AG20443 (cell line): ENCODE results near the gene CD80.
A peak's percentile ranks its signal among the peaks of the same experiment; 100 is the strongest.

ENCODE experiments used
- DNase-seq: peaks from one replicate; pipeline ENCODE4 v3.0.0; 2012; ENCODE audit warnings: low spot score, mixed read lengths

CD80 gene

DNA sequence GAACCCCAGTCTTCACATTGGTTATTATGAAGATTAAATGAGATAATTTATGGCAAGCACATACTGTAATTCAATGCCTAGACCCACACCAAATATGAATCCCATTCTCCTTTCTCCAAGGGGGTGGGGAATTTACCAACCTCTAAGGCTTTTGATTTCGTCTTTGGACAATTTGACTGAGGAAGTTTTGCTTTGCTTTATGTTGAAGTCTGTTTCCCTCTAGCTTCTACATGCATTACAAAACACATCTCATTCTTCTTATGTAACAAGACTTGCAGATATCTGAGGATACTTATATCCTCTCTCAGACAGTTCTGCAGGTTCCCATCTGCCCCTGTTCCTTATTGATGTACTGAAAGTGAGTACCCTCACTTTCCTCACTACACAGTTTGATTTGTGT, 12.2 kb downstream of the CD80 start:
- no peak for DNase-seq

DNA sequence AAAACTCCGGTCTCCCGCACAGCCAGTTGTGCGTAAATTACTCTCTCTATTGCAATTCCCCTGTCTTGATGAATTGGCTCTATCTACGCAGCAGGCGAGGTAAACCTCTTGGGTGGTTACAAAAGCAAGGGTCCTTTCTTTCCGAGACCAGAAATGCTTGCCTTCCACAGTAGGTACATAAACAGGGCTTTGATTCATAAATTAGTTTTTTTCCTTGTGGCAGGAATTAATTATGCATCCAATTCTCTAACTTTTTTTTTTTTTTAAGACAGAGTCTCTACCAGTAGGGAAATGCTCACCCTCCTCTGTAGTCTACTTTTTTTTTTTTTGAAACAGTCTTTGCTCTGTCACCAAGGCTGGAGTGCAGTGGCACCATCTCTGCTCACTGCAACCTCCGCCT, 16.3 kb downstream of the CD80 start:
- no peak for DNase-seq

DNA sequence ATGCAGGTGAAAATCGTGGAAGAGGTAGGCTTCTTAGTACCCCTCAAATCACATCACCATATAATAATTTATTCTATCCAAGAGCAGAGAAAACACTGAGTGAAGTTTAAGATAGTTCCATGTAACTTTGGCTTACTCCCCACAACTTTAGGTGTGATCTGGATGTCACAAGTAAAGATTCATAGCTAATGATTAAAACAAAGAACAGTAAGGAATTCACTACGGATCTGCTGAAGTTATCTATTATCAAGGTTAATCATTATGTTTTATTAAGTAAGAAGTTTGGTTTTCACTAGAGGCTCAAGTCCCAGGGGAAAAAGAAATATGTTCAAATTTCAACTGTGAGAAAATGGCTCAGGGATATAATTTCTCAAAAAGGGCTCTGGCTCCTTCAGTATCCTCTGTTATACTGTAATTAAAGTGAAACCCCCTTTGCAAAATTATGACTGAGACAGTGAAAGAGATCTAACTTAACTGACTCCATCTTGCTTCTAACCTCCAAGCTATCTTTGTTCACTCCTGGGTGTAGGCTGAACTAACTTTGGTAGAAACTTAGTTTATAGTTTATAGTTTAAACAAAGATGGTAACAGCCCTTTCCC, 17.1 kb downstream of the CD80 start:
- DNase-seq, result no peak

DNA sequence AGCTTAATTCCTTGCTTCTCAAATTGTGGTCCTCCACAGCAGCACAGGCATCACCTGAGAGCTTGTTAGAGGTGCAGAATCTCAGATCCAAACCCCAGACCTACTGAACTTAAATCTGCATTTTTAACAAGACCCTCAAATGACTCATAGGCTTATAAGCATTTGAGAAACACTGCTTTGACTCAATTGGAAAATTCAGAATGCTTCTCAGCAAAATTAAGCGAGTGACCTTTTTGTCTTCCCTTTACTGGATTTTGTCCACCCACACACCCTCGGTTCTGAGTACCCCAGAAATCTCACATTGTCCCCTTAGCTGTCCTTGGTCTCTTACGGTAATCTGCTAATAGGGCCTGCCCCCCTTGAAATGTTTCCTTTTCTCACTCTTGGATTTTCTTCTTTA, 17.9 kb downstream of the CD80 start:
- no peak for DNase-seq

DNA sequence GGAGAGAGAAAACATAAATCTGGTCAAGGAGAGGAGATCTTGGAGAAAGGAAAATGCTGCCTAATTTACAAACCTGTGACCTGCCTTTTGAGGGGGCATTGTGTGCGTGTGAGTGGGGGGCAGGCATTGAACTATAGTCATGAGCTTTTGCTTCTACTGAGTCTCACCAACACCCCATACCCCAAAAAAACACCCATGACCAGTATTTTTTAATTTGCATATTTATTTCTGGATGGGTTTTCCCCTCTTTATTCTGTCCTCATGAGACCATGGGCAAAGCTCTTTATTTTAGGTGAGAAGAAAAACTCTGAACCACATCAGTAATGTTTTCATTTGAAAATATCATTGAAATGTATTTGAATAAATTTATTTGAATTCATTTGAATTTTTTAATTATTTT, 20.6 kb downstream of the CD80 start:
- DNase-seq, result no peak

DNA sequence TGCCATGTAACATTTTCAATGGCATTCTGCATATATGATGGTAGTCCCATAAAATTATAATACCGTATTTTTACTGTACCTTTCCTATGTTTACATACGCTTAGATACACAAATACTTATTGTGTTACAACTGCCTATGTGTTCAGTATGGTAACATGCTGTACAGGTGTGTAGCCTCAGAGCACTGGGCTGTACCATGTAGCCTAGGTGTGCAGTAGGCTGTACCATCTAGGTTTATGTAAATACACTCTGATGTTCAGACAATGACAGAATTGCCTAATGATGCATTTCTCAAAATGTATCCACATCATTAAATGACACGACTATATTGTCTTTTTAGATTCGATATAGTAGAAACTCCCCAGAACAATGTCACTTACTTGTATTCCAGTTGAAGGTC, 22.7 kb downstream of the CD80 start:
- no peak for DNase-seq

DNA sequence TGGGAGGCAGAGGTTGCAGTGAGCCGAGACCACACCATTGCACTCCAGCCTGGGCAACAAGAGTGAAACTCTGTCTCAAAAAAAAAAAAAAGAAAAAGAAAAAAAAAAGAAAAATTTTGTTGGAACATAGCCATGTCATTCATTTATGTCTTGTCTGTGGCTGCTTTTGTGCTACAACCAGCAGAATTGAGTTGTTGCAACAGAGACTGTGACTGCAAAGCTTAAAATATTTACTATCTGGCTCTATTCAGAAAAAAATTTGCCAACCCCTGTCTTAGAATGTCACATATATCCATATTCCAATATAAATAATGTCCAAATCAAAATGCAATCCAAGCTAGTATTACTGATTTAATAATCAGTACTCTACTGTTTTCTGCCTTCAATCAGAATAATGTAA, 25.1 kb downstream of the CD80 start:
- DNase-seq, result no peak

DNA sequence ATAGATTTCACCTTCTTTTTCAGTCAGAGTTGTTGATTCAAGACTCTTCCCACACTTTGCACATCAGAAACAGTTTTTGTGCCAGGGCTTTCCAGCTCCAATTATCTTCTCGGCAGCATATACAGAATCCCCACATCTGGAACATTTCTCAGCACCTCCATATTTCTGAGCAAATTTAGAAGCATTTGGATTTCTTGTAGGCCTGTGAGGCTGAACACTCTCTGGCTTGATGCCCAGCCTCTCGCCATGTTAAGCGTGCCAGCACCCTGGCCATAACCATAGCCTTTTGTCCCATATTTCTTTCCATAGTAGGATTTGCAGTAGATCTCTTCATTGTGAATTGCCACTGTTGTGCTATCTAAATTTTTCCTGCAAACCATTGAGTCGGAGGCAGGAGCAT, 28.3 kb downstream of the CD80 start:
- no peak for DNase-seq

DNA sequence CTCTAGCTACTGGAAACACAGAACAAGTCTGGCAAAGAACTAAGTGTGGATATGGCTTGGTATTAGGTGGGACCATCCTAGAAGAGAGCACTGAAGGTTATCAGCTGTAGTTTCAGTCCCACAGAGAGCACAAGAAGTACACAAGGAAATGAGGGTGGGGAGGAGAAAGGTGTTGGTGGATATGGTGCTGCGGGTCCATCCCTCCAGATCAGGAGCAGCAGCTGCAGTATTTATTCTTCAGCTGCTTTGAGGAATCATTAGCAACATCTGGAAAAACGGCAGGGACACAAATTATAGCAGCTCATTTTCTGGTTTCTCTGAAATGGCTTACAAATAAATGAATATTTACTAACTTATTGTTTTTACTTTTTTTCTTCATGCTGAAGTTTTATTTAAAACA, 29.0 kb downstream of the CD80 start:
- DNase-seq, result no peak

DNA sequence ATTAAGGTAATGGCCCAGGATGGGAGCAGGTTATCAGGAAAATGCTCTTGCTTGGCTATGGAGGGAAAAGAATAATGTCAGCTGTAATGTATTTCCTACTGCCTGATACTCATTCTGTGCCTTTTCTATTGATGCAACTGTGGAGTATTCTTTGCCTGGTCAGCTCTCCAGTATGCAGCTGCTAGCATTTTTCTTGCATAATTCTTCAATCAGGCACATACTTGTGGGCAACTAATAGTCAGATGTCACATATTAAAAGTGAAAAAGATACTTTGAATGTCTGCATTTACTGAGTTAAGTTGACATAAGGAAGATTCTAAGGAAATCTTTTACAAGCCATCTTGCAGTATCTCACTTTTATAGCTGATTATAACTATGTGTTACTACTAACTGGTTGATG, 29.5 kb downstream of the CD80 start:
- peak; percentile 77 for DNase-seq

DNA sequence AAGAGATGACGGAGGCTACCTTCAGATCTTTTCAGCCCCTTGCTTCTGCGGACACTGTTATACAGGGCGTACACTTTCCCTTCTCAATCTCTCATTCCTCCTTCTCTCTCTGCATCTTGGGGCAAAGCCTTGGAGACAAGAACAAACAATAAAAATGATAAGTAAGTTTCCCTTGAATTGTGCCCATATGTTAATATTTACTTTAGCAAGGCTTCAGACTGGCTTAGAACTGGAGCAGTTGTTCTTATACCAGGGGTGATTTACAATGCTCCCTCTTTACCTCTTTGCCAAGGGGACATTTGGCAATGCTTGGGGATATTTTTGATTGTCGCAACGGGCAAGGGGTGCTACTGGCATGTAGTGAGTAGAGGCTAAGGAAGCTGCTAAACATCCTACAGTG, 31.7 kb downstream of the CD80 start:
- DNase-seq, result no peak

DNA sequence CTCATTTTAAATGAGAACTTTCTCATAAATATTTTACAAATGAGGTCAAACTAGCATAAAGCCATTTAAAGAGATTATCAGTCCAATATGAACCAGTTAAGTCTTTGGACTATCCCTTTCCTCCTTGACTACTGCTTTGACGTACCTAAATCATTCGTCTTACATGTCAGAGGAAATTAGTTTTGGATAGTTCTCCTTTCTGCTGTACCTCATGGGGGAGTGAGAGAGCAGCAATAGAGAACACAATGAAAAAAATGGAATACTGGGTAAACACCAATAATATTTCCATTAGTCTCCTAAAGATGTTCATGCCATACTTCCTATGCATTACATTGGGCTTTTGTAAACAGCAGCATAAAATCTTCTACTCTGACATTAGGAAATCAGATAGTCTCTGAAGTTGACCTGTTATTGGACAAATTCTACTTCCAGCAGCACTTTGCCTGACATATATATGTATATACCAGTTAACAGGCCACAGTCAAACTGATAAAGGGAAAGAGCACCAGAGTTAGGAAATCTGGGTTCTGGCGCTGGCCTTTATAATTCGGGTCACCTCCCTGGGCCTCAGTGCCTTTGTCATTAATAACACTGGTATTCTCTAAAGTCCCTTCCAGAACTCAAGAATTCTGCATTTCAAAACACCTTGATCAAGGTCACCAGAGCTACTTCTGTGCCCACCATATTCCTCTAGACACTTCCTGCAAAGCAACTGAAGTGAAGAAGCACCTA, 34.3 kb downstream of the CD80 start:
- DNase-seq, result no peak

DNA sequence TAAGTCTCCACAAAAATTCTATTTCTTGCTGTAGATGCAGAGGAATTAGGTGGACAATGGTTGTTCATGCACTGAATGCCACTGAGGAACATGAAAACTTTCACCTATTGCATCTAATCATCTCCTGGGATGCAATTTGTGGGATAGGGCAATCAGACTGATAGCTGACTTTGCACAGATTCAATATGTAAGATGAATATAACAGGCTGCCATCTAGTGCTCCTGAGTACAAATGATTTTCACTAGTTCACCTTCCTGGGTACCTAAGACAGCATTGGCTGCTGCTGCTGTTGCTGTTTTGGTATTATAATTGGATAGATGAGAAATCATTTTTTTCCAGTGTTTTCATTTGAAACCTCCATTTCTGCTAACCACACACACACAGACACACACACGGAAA, 41.4 kb downstream of the CD80 start:
- DNase-seq, result no peak

DNA sequence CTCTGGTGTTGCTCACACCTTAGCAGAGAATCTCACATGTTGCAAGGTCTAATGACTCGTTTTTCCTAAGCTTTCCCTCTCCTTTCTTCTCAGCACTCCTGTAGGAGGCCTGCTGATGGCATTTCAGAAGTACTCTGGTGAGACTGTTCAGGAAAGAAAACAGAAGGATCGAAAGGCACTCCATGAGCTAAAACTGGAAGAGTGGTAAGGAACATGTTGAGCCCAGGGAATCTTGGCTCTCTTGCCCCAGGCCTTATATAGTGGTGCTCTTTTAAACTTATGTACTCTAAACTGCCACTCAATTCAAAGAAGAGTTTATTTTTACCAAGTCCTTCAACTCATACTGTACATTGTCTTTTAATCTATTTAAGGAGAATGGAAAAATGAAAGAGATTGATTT, 42.3 kb downstream of the CD80 start:
- no peak for DNase-seq

DNA sequence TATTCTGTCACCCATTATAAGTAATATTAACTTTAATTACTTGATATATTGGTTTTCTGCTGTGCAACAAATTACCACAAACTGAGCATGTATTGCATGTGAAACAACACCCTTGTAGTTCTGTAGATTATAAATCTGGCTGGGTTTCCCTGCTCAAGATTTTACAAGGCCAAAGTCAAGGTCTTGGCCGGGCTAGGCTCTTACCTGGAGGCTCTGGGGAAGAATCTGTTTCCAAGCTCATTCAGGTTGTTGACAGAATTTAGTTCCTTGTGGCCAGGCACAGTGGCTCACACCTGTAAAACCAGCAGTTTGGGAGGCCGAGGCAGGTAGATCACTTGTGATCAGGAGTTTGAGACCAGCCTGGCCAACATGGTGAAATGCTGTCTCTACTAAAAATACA, 44.8 kb downstream of the CD80 start:
- DNase-seq, result no peak

DNA sequence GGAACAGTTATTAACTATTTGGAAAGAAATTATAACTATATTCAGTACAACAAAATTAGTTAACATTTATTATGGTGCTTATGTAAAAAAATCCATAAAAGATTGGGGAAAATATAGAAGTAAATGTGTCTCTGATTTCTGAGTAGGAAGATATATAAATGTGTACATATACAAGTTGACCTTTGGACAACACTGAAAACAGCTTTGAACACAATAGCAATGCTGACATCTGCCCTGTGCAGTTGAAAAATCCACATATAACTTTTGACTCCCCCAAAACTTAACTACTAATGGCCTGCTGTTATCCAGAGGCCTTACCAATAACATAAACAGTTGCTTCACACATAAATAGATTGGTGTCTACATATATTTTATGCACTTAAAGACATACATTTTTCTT, 48.7 kb downstream of the CD80 start:
- DNase-seq, result no peak

DNA sequence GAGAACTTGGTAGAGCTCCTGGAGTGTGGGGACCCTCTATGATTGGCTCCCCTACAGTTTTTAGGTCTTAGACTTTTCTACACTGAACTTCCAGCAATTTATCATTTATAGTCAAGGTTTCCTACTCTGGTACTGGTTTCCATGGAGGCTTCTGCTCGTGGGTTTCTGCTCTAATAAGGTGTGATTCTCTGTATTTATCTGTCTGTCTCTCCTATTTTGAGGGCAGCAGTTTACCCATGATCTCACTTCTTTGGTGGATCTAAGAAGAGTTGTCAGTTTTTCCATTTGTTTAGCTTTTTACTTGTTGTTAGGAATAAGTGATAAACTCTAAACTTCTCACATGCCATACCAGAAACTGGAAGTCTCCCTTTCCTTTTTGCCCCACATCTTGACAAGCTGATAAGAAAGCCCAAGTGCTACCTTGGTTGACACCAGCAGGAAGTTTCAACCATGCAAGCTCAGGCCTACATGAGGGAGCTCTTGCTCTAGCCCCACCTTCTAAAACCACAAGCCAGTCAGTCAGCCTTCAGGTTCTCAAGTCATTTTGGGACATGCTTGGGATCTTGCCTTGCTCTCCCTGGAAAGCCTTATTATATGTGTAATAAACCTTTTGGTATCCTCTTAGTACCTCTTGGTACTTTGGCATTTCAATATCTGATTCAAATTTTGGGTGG, 51.1 kb downstream of the CD80 start:
- no peak for DNase-seq

DNA sequence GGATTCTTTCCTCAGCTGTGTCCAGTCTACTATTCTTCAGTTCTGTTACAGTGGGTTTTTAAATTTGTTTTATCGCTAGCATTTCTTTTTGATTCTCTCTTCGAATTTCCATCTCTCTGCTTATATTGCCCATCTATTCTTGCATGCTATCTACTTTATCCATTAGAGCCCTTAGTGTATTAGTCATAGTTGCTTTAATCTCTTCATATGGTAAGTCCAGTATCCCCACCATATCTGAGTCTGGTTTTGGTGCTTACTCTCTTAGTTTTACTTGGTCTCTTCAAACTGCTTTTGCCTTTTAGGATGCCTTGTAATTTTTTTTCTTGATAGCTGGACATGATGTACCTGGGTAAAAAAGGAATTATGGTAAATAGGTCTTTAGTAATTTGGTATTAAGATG, 52.0 kb downstream of the CD80 start:
- no peak for DNase-seq

DNA sequence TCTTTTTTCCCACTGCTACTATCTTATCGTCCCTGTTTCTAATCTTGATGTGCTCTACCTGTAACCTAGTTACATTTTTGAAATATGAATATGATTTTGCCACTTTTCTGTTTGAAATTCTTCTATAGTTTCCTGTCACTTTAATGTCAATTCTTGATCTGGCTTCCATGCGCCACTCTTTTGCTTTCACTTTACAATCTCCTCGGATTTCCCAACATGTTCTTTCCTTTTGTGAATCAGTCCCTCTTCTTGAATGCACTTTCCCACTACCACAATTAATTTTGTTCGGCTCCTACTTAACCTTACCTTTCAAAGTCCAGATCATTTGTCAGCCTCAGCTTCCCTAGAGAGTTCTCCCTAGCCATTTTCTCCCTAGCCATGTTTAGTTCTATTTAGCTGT, 52.8 kb downstream of the CD80 start:
- no peak for DNase-seq

DNA sequence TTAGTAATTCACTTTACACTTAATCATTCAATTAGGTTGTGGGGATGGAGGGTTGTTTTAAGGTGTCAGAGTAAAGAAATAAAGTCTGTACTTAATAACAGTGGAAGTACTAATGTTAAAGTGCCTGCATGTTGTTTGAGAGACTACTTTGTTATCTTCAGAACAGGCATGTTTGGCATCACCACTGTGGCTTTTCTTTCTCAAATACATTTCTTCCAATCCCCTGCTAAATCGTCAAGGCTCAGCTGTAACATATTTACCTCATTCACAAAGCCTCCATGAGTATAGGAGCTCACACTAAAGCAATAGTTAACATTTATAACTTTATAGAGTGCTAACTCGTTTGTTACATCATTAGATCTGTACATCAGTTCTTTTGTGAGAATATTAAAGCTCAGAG, 58.5 kb downstream of the CD80 start:
- DNase-seq, result no peak

DNA sequence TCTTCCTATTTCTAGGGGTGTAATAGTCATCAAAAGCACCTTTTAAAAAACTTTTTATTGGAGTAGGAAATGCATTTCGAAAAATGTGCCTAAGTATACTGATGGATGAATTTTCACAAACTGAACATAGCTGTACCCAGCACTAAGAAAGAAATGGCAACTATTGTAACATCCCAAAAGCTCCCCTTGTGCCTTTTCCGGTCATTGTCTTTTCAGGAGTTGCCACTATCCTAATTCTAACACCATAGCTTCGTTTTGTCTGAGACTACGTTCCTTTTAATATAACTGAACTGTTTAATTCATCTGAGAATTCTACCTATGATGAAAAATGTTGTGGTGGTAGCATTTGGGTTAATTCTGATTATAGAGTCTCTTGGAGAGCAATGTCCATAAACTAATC, 59.1 kb downstream of the CD80 start:
- no peak for DNase-seq

DNA sequence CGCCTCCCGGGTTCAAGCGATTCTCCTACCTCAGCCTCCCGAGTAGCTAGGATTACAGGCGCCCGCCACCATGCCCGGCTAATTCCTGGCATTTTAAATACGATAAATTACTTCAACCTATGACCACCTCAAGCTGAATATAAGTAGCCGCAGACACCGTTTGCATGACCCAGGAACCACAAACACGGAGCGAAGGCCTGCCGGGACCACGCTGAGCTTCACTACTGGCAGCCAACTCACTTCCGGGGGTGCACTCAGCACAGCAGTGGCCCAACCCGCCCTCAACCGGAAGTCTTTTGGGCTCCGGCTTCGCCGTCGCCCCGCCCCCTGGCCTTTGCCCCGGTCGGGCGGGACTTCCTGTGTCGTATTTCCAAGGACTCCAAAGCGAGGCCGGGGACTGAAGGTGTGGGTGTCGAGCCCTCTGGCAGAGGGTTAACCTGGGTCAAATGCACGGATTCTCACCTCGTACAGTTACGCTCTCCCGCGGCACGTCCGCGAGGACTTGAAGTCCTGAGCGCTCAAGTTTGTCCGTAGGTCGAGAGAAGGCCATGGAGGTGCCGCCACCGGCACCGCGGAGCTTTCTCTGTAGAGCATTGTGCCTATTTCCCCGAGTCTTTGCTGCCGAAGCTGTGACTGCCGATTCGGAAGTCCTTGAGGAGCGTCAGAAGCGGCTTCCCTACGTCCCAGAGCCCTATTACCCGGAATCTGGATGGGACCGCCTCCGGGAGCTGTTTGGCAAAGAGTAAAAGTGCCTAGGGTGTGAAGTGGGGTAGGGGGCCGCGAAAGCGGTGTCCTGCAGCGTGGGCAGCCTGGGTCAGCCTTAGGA, 61.0 kb downstream of the CD80 start, which contains the start of gene TIMMDC1:
Gene TIMMDC1 (plus strand): TSS at position 362 of the 826 bp plus-strand sequence. CDS start 187 bp downstream, at position 549.
- DNase-seq, result peak; percentile 100

DNA sequence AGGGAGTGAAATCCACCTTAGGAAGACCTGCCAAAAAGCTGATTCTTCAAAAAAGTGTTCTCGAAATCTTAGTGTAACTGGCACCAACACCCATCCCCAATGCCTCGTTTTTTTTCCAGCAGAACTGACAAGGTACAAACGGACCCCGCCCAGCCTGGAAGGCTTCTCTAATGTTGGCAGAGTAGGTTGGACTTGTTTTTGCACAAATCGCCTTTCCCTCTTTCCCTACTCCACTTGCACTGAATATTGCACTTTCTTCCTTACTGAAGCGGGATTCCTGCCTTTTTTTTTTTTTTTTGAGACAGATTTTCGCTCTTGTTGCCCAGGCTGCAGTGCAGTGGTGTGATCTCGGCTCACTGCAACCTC, 61.6 kb downstream of the CD80 start:
- peak; percentile 27 for DNase-seq
